ENCODE measurements around the gene STK26.
"Not testable (repeated sequence)": the region's sequence is repeated elsewhere in the genome, so short reads cannot be mapped to it uniquely, and the experiment has no call there.

Gene STK26

GRCh38 chrX:132001127-132001526 lies 22.0 kb upstream of the STK26 start:
- DNase-seq (ENCODE audit: extremely low read depth, low read depth): no peak
- TF ChIP-seq, protein P1, sequence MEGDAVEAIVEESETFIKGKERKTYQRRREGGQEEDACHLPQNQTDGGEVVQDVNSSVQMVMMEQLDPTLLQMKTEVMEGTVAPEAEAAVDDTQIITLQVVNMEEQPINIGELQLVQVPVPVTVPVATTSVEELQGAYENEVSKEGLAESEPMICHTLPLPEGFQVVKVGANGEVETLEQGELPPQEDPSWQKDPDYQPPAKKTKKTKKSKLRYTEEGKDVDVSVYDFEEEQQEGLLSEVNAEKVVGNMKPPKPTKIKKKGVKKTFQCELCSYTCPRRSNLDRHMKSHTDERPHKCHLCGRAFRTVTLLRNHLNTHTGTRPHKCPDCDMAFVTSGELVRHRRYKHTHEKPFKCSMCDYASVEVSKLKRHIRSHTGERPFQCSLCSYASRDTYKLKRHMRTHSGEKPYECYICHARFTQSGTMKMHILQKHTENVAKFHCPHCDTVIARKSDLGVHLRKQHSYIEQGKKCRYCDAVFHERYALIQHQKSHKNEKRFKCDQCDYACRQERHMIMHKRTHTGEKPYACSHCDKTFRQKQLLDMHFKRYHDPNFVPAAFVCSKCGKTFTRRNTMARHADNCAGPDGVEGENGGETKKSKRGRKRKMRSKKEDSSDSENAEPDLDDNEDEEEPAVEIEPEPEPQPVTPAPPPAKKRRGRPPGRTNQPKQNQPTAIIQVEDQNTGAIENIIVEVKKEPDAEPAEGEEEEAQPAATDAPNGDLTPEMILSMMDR (IDR thresholded peaks at IDR 0.05; ENCODE audit: low read depth, low read length): no peak

GRCh38 chrX:132004728-132005127 lies 18.4 kb upstream of the STK26 start:
- no peak for DNase-seq (ENCODE audit: extremely low read depth, low read depth)
- TF ChIP-seq, protein P1 (IDR thresholded peaks at IDR 0.05; ENCODE audit: low read depth, low read length): no peak

DNA sequence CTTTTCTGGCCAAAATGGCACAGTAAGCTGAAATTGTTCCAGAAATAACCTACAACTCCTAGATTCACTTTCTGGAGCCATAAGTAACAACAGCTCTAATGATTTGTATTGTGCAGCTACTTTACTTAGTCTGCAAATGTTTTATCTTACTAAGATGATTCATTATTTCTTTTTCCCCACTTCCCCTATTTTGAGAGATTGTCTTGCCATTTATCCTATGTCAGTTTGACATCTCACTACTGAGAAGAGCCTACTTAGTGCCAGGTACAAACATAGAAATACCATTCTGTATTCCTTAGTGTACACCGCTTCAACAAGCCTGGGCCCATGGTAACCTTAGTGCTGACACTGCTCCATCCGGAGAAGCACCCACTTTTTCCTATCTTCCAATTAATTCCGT lies 13.8 kb upstream of the STK26 start:
- TF ChIP-seq, protein P1 (IDR thresholded peaks at IDR 0.05; ENCODE audit: low read depth, low read length): no peak
- DNase-seq (ENCODE audit: extremely low read depth, low read depth): no peak

DNA sequence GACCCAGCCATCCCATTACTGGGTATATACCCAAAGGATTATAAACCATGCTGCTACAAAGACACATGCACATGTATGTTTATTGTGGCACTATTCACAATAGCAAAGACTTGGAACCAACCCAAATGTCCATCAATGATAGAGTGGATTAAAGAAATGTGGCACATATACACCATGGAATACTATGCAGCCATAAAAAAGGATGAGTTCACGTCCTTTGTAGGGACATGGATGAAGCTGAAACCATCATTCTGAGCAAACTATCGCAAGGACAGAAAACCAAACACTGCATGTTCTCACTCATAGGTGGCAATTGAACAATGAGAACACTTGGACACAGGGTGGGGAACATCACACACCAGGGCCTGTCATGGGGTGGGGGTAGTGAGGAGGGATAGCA lies 12.9 kb upstream of the STK26 start:
- DNase-seq (ENCODE audit: extremely low read depth, low read depth): not testable (repeated sequence)

DNA sequence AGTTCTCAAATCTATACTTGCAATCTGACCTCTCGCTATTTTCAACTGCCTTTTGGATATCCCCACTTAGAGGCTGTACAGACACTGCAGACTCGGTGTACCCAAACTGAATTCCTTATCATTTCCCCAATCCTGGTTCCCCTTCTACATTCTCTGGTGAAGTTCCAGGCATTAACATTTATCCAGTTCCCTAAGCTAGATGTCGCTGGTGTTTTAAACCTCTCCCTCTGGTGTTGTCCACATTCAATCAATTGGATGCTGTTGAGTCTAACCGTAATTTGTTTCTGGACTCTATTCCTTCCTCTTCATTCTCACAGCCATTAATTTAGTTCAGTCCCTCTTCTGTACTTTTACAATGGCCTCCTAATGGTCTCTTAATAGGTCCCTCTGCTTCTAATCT lies 7.2 kb upstream of the STK26 start:
- no peak for DNase-seq (ENCODE audit: extremely low read depth, low read depth)
- TF ChIP-seq, protein P1 (IDR thresholded peaks at IDR 0.05; ENCODE audit: low read depth, low read length): no peak

- TF ChIP-seq, protein P1 (IDR thresholded peaks at IDR 0.05; ENCODE audit: low read depth, low read length): no peak
These were observed 6.3 kb upstream of the STK26 start for GRCh38 chrX:132016628-132017430.

DNA sequence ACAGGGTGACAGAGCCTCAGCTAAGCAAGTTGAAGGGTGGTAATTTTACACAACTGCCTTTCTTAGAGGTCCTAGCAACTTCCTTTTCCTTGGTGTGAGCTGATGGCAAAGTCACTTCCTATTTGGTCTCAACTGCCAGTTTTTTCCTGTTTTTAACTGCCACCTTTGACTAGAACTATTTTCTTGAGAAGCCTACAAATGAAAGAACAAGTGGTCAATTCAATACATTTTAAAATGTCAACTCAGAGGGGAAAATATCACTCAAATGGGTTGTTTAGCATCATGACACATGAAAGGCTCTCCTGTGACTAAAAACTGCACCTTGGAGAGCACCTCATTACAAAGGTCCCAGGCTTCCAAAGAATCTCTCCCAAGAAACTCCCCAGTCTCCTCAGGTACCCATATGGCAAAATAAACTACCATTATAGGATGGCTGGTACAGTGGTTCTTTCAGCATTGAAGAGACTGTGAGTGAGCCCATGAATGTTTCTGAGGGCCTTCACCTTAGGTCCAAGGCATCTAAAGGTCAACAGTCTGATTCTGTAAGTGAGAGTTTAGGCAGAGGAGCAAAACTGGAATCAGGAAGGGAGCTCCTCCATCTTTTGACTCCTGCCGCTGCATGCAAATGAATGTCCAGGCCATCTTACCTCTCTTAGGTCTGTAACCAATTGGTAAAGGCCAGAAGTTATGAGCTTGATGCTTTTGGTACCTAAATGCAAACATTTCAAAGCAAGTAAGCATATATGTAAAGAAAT lies 5.5 kb upstream of the STK26 start:
- DNase-seq (ENCODE audit: extremely low read depth, low read depth): no peak
- TF ChIP-seq, protein P1 (IDR thresholded peaks at IDR 0.05; ENCODE audit: low read depth, low read length): no peak

More at GRCh38 chrX:132016628-132017430, 6.3 kb upstream of the STK26 start:
- DNase-seq (ENCODE audit: extremely low read depth, low read depth): no peak

Data from AG09319 (cell line).